H9 (cell line): ENCODE measurements around the gene WDR89. TPM values are rescaled to one million over a fixed set of nuclear protein-coding genes. Genes with fewer than 3 reads are reported as not detected.
A peak's percentile ranks its signal among the peaks of the same experiment; 100 is the strongest.

Experiments used
- DNase-seq: peaks from one replicate; pipeline ENCODE4 v3.0.0-alpha.2; 2017
- H2AFZ ChIP-seq: one replicate; pipeline ENCODE4 v1.6.1; 2013; ENCODE audit warnings: mild to moderate bottlenecking, low read length, control low read depth, moderate library complexity
- H2AK5ac ChIP-seq: 2 replicates; pipeline ENCODE4 v1.6.1; 2013; ENCODE audit warnings: low read length, control low read depth, mixed read lengths; ENCODE audit not compliant: insufficient read length
- H2BK120ac ChIP-seq: one replicate; pipeline ENCODE4 v1.6.1; 2013; ENCODE audit warnings: low read depth, mild to moderate bottlenecking, low read length, control low read depth, inconsistent platforms; ENCODE audit not compliant: poor library complexity, severe bottlenecking
- H2BK12ac ChIP-seq: 2 replicates; pipeline ENCODE4 v1.6.1; 2013; ENCODE audit warnings: low read length, control low read depth, mixed read lengths, low read depth; ENCODE audit not compliant: insufficient read length
- H2BK15ac ChIP-seq: 2 replicates; pipeline ENCODE4 v1.6.1; 2013; ENCODE audit warnings: low read depth, low read length, control low read depth
- H2BK20ac ChIP-seq: one replicate; pipeline ENCODE4 v1.6.1; 2013; ENCODE audit warnings: low read depth, mild to moderate bottlenecking, low read length, control low read depth, inconsistent platforms; ENCODE audit not compliant: poor library complexity, severe bottlenecking
- H2BK5ac ChIP-seq: 2 replicates; pipeline ENCODE4 v1.6.1; 2013; ENCODE audit warnings: low read length, control low read depth, mixed read lengths; ENCODE audit not compliant: insufficient read length
- H3K14ac ChIP-seq: 2 replicates; pipeline ENCODE4 v1.6.1; 2013; ENCODE audit warnings: low read length, control low read depth; ENCODE audit not compliant: insufficient read depth
- H3K18ac ChIP-seq: 2 replicates; pipeline ENCODE4 v1.6.1; 2013; ENCODE audit warnings: low read depth, mild to moderate bottlenecking, mixed read lengths, low read length, control low read depth; ENCODE audit not compliant: insufficient read length
- H3K23ac ChIP-seq: 2 replicates; pipeline ENCODE4 v1.6.1; 2013; ENCODE audit warnings: low read length, control low read depth, mixed read lengths, low read depth; ENCODE audit not compliant: insufficient read length
- H3K23me2 ChIP-seq: 2 replicates; pipeline ENCODE4 v1.6.1; 2013; ENCODE audit warnings: low read depth, mild to moderate bottlenecking, mixed read lengths, low read length, control low read depth; ENCODE audit not compliant: insufficient read length, poor library complexity, severe bottlenecking
- H3K27ac ChIP-seq: 2 replicates; pipeline ENCODE4 v1.5.1; 2013; ENCODE audit warnings: low read length, control low read depth, mixed read lengths, low read depth; ENCODE audit not compliant: insufficient read length
- H3K27me3 ChIP-seq: 2 replicates; pipeline ENCODE4 v1.6.1; 2013; ENCODE audit warnings: low read length, control low read depth, inconsistent platforms; ENCODE audit not compliant: insufficient read depth
- H3K4ac ChIP-seq: 2 replicates; pipeline ENCODE4 v1.6.1; 2013; ENCODE audit warnings: low read depth, mild to moderate bottlenecking, control low read depth, inconsistent platforms, low read length, moderate library complexity
- H3K4me1 ChIP-seq: 2 replicates; pipeline ENCODE4 v1.6.1; 2013; ENCODE audit warnings: low read length, control low read depth, inconsistent platforms; ENCODE audit not compliant: insufficient read depth
- H3K4me2 ChIP-seq: 2 replicates; pipeline ENCODE4 v1.6.1; 2013; ENCODE audit warnings: low read length, control low read depth, mixed read lengths; ENCODE audit not compliant: insufficient read length, insufficient read depth
- H3K56ac ChIP-seq: 2 replicates; pipeline ENCODE4 v1.6.1; 2013; ENCODE audit warnings: low read depth, mild to moderate bottlenecking, mixed read lengths, low read length, control low read depth; ENCODE audit not compliant: insufficient read length
- H3K79me1 ChIP-seq: 2 replicates; pipeline ENCODE4 v1.6.1; 2013; ENCODE audit warnings: low read depth, mild to moderate bottlenecking, moderate library complexity, low read length, control low read depth, inconsistent platforms; ENCODE audit not compliant: insufficient read depth, poor library complexity, severe bottlenecking
- H3K79me2 ChIP-seq: 2 replicates; pipeline ENCODE4 v1.6.1; 2013; ENCODE audit warnings: low read length, control low read depth, inconsistent platforms; ENCODE audit not compliant: insufficient read depth
- H3K9ac ChIP-seq: 2 replicates; pipeline ENCODE4 v1.6.1; 2013; ENCODE audit warnings: low read length, control low read depth, mixed read lengths; ENCODE audit not compliant: insufficient read length; ENCODE audit errors: extremely low read depth
- H3K9me3 ChIP-seq: one replicate; pipeline ENCODE4 v1.6.1; 2013; ENCODE audit warnings: low read depth, low read length, inconsistent platforms; ENCODE audit not compliant: control insufficient read depth
- H3T11ph ChIP-seq: one replicate; pipeline ENCODE4 v1.6.1; 2013; ENCODE audit warnings: mild to moderate bottlenecking, low read length, control low read depth, inconsistent platforms
- H4K20me1 ChIP-seq: one replicate; pipeline ENCODE4 v1.6.1; 2013; ENCODE audit not compliant: control insufficient read depth, insufficient read length, insufficient read depth
- H4K5ac ChIP-seq: 2 replicates; pipeline ENCODE4 v1.6.1; 2013; ENCODE audit warnings: low read depth, mild to moderate bottlenecking, mixed read lengths, low read length, control low read depth; ENCODE audit not compliant: insufficient read length
- H4K8ac ChIP-seq: replicated peaks from 2 replicates; pipeline ENCODE4 v1.6.1; 2013; ENCODE audit warnings: low read length, control low read depth, mixed read lengths, low read depth; ENCODE audit not compliant: insufficient read length
- H4K91ac ChIP-seq: 2 replicates; pipeline ENCODE4 v1.6.1; 2013; ENCODE audit warnings: low read depth, mild to moderate bottlenecking, moderate library complexity, mixed read lengths, low read length, control low read depth; ENCODE audit not compliant: insufficient read length
- H3K27ac Mint-ChIP-seq, 3 experiments: 2 replicates in 2 of 3; 3 replicates in 1 of 3; pipeline ENCODE4 v1.8.0; 2020 to 2021; ENCODE audit warnings: mixed read lengths in 3 of 3, mild to moderate bottlenecking in 1 of 3, moderate library complexity in 1 of 3
- H3K27me3 Mint-ChIP-seq: 2 replicates; pipeline ENCODE4 v1.8.0; 2021; ENCODE audit warnings: low read depth, mild to moderate bottlenecking, moderate library complexity, mixed read lengths
- H3K36me3 Mint-ChIP-seq, 3 experiments: 2 replicates in 2 of 3; 3 replicates in 1 of 3; pipeline ENCODE4 v1.8.0; 2020 to 2021; ENCODE audit warnings: low read depth in 3 of 3, mixed read lengths in 3 of 3; ENCODE audit not compliant: insufficient read depth in 1 of 3
- H3K4me1 Mint-ChIP-seq, 2 experiments: 2 replicates each; pipeline ENCODE4 v1.8.0; 2020; ENCODE audit warnings: mixed read lengths in 2 of 2
- H3K4me3 Mint-ChIP-seq, 2 experiments: 2 replicates in 1 of 2; 3 replicates in 1 of 2; pipeline ENCODE4 v1.8.0; 2020 to 2021; ENCODE audit warnings: mild to moderate bottlenecking in 2 of 2, mixed read lengths in 2 of 2, moderate library complexity in 1 of 2
- H3K9me3 Mint-ChIP-seq, 2 experiments: 2 replicates in 1 of 2; 3 replicates in 1 of 2; pipeline ENCODE4 v1.8.0; 2020; ENCODE audit warnings: mild to moderate bottlenecking in 2 of 2, mixed read lengths in 2 of 2, moderate library complexity in 1 of 2
- WGBS: extraction: QIAGEN DNeasy Blood & Tissue Kit; methylation state at CpG from one replicate; pipeline ENCODE4 v1.1.7; 2013; ENCODE audit warnings: missing lambda C conversion rate, low lambda C conversion rate, mixed read lengths; ENCODE audit not compliant: insufficient read length; ENCODE audit errors: extremely low coverage; 5-methylcytosine and 5-hydroxymethylcytosine counted together
- total RNA-seq: library from RNA; stranded (reverse); gene quantifications from 2 replicates; pipeline ENCODE4 v1.2.1, GENCODE V29; 2021
- TF ChIP-seq, protein P1 (sequence below): fragments of 200-600 bp; sonication (generic); conservative IDR thresholded peaks from 3 replicates; pipeline ENCODE4 v1.8.0; 2021; ENCODE audit warnings: antibody characterized with exemption, mild to moderate bottlenecking

WDR89 gene
- total RNA-seq, 1 experiment from 2014 or later, result 24.0 TPM

DNA sequence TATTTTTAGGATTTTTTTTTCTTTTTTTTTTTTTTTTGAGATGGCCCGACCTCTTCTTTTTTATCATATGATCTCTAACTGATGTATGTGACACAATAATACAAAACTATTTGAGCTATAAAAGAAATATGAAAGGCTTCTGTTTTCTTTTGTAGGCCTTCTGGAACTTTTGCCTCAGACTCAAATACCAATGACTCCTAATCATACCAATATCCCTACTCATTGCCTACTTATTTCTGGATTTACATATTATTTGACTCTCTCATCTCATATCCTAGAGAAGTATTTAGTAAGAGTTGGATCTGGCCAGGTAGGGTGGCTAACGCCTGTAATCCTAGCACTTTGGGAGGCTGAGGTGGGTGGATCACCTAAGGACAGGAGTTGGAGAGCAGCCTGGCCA is 12.7 kb upstream of the WDR89 start:
- Mint-ChIP-seq H3K36me3 (peaks cover 0 to under 1% (median 0%) of the 10 kb centered on the region in 3 experiments; a peak in 1 of 7 replicates), H3K27ac (peak overlapping the region in 1 of 3 experiments; percentile 70; a peak in 1 of 7 replicates)

More for the DNA sequence above, 12.7 kb upstream of the WDR89 start:
- Histone ChIP-seq H2BK5ac (no peak overlapping the region), H3K9me3 (no peaks in the 10 kb centered on the region), H3K4ac (no peak overlapping the region), H4K5ac (no peak overlapping the region), H2BK20ac (no peak overlapping the region), H3K56ac (no peak overlapping the region), H4K91ac (no peak overlapping the region), H2BK12ac (no peak overlapping the region), H3T11ph (no peak overlapping the region), H3K18ac (no peak overlapping the region), H3K4me1 (no peaks in the 10 kb centered on the region), H3K79me1 (no peaks in the 10 kb centered on the region), H3K27ac (no peak overlapping the region), H3K27me3 (no peaks in the 10 kb centered on the region), H2BK15ac (no peak overlapping the region), H3K23me2 (no peaks in the 10 kb centered on the region), H3K79me2 (no peaks in the 10 kb centered on the region), H2BK120ac (no peak overlapping the region), H4K20me1 (no peaks in the 10 kb centered on the region), H3K23ac (no peak overlapping the region), H2AK5ac (no peak overlapping the region), H3K14ac (no peak overlapping the region), H3K4me2 (no peak overlapping the region), H3K9ac (no peak overlapping the region), H4K8ac (no peak overlapping the region), H2AFZ (no peak overlapping the region)
- H3K27me3 Mint-ChIP-seq, result no peaks in the 10 kb centered on the region
- TF ChIP-seq, protein P1, sequence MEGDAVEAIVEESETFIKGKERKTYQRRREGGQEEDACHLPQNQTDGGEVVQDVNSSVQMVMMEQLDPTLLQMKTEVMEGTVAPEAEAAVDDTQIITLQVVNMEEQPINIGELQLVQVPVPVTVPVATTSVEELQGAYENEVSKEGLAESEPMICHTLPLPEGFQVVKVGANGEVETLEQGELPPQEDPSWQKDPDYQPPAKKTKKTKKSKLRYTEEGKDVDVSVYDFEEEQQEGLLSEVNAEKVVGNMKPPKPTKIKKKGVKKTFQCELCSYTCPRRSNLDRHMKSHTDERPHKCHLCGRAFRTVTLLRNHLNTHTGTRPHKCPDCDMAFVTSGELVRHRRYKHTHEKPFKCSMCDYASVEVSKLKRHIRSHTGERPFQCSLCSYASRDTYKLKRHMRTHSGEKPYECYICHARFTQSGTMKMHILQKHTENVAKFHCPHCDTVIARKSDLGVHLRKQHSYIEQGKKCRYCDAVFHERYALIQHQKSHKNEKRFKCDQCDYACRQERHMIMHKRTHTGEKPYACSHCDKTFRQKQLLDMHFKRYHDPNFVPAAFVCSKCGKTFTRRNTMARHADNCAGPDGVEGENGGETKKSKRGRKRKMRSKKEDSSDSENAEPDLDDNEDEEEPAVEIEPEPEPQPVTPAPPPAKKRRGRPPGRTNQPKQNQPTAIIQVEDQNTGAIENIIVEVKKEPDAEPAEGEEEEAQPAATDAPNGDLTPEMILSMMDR, result no peak
- no peaks in the 10 kb centered on the region for H3K9me3 Mint-ChIP-seq
- H3K4me1 Mint-ChIP-seq, result no peaks in the 10 kb centered on the region
- no peak overlapping the region for H3K4me3 Mint-ChIP-seq
- no CpG with 5 or more reads among the region's 2 CpGs for WGBS
- DNase-seq, result no peak
